HK-2 (cell line): Measurements from ENCODE around the gene SLC13A5.

ENCODE experiments used
- DNase-seq: peaks from one replicate; pipeline ENCODE4 v3.0.0-alpha.2; 2018; ENCODE audit not compliant: unreplicated experiment

SLC13A5 gene

GRCh38 chr17:6639014-6639585 is 74.1 kb downstream of the SLC13A5 start:
- DNase-seq = no peak

- no peak for DNase-seq
These were observed 74.9 kb downstream of the SLC13A5 start for GRCh38 chr17:6638046-6638908.

- DNase-seq = no peak
These were observed 75.7 kb downstream of the SLC13A5 start for GRCh38 chr17:6637458-6637840.

GRCh38 chr17:6636616-6637457 is 76.3 kb downstream of the SLC13A5 start:
- DNase-seq = no peak

GRCh38 chr17:6636105-6636504 is 77.1 kb downstream of the SLC13A5 start:
- no peak for DNase-seq
